ENCODE data around the gene KRTAP10-7.
"Not testable (repeated sequence)": the region's sequence is repeated elsewhere in the genome, so short reads cannot be mapped to it uniquely, and the experiment has no call there.

KRTAP10-7 gene

GRCh38 chr21:44571844-44572782 lies 28.3 kb upstream of the KRTAP10-7 start:
- DNase-seq (ENCODE audit: low spot score), result no peak

DNA sequence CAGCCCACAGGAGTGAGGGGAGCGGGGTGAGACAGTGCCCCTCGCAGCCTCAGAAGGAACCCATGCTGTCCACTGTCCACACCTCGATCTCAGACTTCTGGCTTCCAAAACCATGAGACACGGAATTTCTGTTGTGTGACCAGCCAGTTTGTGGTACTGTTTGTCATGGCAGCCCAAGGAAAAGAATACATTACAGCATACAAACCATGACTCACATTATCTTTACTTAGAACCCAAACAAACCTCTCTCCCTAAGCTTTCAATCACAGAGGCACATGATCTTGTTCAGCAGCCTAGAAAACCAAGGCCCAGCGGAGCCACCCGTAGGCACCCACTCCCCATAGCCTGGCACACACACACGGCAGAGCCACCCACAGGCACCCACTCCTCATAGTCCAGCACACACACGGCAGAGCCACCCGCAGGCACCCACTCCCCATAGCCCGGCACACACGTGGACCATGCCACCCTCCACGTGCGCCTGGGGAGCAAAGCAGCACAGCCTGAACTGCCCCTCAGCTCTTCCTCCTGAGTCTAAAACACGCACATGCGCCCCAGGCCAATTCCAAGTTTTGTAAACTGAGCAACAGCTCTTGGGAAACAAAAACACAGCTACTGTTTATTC lies 27.3 kb upstream of the KRTAP10-7 start:
- no peak for DNase-seq (ENCODE audit: low spot score)

- DNase-seq (ENCODE audit: low spot score), result not testable (repeated sequence)
Measured at GRCh38 chr21:44573630-44574456, 26.6 kb upstream of the KRTAP10-7 start, which contains the start of gene KRTAP10-4. Gene KRTAP10-4 (plus strand): TSS chr21:44573729. CDS start chr21:44573759, 30 bp downstream.

DNA sequence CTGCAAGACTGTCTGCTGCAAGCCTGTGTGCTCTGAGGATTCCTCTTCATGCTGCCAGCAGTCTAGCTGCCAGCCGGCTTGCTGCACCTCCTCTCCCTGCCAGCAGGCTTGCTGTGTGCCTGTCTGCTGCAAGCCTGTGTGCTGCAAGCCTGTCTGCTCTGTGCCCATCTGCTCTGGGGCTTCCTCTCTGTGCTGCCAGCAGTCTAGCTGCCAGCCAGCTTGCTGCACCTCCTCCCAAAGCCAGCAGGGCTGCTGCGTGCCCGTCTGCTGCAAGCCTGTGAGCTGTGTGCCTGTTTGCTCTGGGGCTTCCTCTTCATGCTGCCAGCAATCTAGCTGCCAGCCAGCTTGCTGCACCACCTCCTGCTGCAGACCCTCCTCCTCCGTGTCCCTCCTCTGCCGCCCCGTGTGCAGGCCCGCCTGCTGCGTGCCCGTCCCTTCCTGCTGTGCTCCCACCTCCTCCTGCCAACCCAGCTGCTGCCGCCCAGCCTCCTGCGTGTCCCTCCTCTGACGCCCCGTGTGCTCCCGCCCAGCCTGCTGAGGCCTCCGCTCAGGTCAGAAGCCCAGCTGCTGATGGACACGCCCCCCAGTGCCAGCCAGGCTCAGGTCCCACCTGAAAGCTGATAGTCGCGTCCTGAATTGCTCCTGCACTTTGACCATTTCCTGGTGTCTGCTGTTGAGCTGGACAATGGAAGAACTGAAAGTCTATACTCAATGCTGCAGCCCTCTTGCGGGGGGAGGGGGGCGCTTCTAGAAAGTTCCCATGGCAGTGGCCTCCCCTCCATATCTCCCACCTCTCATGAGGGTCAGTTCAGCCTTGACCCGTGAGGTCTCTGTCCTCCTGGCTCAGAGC lies 25.7 kb upstream of the KRTAP10-7 start:
- DNase-seq (ENCODE audit: low spot score), result peak; percentile 90

DNA sequence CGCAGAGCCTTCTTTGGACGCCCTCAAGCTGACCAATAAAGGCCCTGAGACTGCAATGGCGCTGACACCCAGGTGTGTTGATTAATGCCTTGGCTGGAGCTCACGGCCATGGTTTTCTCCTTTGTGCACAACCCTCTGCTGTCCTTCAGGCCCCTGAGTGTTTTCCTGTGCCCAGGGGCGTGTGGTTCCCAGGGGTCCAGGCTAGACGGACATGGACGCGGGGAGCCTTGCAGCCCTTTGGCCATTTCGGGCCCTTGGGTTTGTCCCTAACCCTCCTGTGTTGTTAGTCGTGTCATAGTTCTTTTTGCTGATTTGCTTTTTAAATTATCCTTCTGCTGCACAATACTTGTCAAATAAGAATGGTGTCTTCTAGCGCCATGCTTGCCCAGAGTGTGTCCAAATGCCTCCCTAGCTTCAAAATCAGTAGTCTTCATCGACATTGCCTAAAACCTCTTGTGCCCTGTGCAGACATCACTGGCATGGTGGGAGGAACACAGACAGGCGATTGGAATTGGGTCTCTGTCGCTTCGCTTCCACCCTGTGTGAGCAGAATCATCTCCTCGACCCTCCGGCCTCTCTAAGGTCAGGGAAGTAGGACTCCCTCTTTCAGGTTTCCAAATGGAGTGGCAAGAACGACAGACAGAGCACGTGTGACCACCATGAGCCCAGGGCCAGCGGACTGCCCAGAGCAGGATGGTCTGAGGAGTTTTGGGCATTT lies 24.9 kb upstream of the KRTAP10-7 start:
- DNase-seq (ENCODE audit: low spot score), result no peak

DNA sequence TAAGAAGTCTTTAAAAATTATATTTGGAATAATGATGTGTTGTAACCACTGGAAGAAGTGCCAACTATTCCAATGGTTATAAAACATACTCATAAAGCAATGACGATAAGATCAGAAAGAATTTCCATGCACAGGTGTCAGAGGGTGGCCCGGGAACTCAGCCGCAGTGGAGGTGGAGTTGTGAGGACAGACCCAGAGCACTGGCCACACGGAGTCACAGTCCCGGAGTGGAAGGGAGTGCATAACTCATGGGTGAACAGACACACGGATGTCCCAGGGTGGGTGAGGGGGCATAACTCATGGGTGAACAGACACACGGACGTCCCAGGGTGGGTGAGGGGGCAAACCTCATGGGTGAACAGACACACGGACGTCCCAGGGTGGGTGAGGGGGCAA lies 24.4 kb upstream of the KRTAP10-7 start:
- no peak for DNase-seq (ENCODE audit: low spot score)

DNA sequence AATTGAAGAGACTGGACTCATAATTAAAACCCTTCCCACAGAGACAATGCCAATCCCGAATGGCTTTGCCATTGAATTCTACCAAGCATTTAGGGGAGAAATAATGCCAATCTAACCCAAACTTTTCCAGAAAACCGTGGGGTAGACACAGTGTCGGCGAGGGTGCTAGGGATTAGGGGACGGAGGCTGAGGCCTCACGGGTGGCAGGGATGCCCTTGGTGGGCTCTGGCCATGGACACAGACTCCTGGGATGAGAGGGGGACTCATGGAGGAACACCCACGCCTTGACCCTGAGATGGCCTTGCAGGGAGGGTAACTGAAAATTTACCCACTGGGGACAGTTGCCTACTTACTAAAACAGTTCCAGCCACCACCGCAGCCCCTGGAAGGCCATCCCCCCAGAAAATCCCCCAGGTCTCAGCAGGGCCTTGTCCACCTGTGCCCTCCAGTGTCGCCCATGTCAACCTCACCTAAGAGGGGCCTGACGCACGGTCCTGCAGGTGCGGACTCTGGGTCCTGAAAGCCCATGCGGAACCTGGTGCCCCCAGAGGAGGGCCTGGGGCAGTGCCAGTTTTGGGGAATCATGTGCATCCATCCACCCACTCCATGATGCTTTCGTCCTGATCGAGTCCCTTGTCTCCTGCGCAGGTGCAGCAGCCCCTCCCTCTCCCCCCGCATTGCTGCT lies 21.9 kb upstream of the KRTAP10-7 start:
- no peak for DNase-seq (ENCODE audit: low spot score)

GRCh38 chr21:44579056-44579832 lies 21.2 kb upstream of the KRTAP10-7 start:
- DNase-seq (ENCODE audit: low spot score), result no peak

DNA sequence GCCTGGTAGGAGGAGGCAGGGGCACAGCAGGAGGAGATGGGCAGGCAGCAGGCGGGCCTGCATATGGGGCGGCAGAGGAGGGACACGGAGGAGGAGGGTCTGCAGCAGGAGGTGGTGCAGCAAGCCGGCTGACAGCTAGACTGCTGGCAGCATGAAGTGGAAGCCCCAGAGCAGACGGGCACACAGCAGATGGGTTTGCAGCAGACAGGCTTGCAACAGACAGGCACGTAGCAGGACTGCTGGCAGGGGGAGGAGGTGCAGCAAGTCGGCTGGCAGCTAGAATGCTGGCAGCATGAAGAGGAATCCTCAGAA lies 20.6 kb upstream of the KRTAP10-7 start:
- no peak for DNase-seq (ENCODE audit: low spot score)

- DNase-seq (ENCODE audit: low spot score), result not testable (repeated sequence)
Measured at GRCh38 chr21:44580231-44580821, 20.1 kb upstream of the KRTAP10-7 start, which contains the start of gene KRTAP10-5. Gene KRTAP10-5 (minus strand): TSS chr21:44580604. CDS start chr21:44580578, 26 bp downstream.

DNA sequence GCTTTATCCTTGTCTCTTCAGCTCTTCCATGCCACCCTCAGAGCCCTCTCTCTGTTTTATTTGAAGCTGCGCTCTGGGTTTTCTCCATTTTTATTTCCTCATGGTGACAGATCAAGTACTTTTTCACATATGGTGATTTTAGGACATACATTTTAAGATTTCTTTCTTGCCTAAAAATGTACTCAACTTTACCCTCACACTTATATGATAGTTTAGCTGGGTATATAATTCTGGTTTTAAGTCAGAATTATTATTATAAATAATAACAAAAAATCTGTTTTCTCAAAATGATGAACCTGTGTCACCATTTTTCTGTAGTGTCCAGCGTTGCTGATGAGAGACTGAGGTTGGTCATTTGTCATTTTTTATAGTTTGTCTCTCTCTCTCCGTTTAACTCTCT lies 19.2 kb upstream of the KRTAP10-7 start:
- DNase-seq (ENCODE audit: low spot score), result no peak

DNA sequence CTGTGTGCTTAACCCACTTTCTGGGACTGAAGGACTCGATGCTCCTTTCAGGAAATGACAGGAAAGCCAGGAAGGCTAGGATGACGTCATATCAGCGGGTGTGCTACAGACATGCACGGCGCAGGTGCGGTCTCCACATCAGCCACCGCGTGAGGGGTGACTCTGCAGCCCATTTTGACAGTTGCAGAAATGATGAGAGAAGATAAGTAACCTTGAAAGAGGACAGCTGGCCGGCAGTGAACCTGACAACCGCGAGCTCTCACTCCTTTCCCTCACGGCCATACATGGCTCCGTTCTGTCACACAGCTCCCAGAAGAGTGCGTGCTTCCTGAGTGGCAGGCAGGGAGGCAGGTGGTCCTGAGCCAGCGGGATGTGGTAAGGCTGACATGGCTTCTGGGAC lies 18.3 kb upstream of the KRTAP10-7 start:
- no peak for DNase-seq (ENCODE audit: low spot score)

DNA sequence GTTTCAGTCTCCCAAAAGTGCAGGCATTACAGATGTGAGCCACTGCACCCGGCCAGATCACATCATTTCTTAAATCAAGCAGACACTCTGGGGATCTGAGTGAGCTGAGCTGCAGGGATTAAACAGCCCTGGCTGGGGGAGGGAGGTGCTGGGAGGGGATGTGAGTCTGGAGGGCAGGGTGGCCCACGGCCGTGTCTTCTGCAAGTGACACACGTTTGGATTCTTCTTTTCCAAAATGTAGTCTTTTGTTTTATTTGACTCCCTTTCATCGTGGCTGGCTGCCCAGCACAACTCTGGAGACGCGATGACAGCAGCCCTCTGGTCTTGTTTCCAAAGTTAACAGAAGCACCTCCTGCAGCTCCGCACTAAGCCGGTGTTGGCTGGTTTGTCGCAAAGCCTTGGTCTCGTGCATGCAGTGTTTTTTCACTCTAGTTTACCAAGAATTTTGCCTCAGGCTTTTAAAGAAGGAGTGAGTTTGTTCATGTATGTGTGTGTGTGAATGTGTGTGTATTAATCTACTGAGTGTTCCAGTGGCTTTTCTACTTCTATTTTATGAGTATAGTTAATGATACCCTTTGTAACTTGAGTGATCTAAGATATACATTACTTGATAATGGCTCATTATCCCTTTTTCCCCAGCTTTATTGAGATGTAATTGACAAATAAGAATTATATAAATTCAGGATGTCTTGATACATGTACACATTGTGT lies 17.2 kb upstream of the KRTAP10-7 start:
- no peak for DNase-seq (ENCODE audit: low spot score)

DNA sequence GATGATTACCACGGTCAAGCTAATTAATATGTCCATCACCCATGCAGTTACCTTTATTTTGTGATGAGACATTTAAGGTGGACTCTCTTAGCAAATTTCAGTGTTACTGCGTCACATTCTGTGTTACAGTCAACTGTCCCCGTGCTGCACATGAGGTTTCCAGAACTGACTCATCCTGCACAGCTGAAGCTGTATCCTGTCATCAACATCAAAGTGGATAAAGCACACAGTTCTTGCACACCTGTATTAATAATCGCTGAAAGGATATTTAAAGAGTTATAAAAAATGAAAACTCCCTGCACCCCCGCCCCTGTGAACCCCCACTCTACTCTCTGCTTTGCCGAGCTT lies 16.6 kb upstream of the KRTAP10-7 start:
- DNase-seq (ENCODE audit: low spot score), result no peak

DNA sequence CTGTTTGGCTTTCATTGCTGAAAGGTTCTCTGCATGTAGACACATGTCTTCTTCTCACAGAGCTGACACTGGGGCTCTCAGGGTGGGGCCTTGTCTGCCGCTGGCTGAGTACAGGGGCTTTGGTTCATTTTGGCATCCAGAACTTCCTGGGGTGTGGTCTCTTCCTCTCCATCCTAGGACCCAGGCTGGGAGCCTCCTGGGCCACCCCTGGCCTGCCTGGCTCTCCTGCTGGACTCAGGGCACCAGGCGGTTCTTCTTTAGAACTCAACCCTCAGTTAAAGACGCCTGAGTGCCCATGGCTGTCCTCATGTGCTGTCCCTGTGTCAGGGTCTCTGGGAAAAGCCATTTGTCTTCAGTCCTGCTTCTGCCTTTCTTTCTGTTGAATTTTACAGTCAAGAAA lies 14.5 kb upstream of the KRTAP10-7 start:
- DNase-seq (ENCODE audit: low spot score), result no peak

- DNase-seq (ENCODE audit: low spot score), result no peak
Measured at GRCh38 chr21:44589094-44589493, 11.3 kb upstream of the KRTAP10-7 start.

GRCh38 chr21:44589586-44590305 lies 10.7 kb upstream of the KRTAP10-7 start:
- no peak for DNase-seq (ENCODE audit: low spot score)

DNA sequence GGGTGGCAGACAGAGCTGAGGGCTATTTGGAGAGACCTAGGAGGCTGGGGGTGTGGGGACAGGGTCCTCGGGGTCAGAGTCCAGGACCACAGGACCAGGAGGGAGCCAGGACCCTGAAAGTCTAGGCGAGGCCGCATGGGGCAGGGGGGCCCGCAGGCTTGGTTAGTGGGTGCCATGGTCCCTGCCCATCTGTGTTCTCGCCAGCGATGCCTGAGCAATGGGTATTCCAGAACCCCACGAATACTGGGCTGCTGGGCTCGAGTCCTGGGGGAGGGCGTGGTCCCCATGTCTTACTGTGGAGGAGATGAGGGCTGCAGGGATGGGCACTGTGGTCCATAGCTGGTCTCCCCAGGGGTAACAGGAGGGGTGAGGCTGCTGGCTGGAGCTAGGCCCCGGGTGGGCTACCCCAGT lies 10.1 kb upstream of the KRTAP10-7 start:
- no peak for DNase-seq (ENCODE audit: low spot score)

All from HuH-7 (cell line).